Measurements from ENCODE around the gene OR10A2. TPM values are rescaled to one million over a fixed set of nuclear protein-coding genes. Genes with fewer than 3 reads are reported as not detected.

OR10A2 gene
- total and polyA plus RNA-seq, 10 of the 15 experiments (the other 5 are each of a cell fraction or from before 2014, with no cell fraction given) = 0.04 to 0.06 TPM; not detected in 8

DNA sequence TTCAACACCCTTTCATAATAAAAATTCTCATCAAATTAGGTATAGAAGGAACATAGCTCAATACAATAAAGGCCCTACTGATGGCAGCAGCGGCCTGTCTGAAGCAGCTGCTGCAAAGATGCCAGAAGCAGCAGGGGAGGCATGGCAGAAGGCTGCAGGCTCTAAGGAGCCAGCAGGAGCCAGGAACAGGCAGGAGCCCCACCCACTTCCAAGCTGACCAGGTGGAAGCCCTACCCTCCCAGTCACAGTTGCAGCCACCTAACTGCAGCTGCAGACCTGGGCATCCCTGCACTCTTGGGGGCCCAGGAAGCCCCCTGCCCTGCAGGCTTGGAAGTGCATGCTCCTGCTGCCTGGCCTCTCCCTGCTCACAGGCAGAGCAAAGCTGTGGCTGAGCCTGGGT, 45.2 kb upstream of the OR10A2 start (continued):
- TF ChIP-seq, protein P1, sequence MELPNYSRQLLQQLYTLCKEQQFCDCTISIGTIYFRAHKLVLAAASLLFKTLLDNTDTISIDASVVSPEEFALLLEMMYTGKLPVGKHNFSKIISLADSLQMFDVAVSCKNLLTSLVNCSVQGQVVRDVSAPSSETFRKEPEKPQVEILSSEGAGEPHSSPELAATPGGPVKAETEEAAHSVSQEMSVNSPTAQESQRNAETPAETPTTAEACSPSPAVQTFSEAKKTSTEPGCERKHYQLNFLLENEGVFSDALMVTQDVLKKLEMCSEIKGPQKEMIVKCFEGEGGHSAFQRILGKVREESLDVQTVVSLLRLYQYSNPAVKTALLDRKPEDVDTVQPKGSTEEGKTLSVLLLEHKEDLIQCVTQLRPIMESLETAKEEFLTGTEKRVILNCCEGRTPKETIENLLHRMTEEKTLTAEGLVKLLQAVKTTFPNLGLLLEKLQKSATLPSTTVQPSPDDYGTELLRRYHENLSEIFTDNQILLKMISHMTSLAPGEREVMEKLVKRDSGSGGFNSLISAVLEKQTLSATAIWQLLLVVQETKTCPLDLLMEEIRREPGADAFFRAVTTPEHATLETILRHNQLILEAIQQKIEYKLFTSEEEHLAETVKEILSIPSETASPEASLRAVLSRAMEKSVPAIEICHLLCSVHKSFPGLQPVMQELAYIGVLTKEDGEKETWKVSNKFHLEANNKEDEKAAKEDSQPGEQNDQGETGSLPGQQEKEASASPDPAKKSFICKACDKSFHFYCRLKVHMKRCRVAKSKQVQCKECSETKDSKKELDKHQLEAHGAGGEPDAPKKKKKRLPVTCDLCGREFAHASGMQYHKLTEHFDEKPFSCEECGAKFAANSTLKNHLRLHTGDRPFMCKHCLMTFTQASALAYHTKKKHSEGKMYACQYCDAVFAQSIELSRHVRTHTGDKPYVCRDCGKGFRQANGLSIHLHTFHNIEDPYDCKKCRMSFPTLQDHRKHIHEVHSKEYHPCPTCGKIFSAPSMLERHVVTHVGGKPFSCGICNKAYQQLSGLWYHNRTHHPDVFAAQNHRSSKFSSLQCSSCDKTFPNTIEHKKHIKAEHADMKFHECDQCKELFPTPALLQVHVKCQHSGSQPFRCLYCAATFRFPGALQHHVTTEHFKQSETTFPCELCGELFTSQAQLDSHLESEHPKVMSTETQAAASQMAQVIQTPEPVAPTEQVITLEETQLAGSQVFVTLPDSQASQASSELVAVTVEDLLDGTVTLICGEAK (IDR thresholded peaks at IDR 0.05; ENCODE audit: borderline replicate concordance) = no peak
- TF ChIP-seq, protein P2, sequence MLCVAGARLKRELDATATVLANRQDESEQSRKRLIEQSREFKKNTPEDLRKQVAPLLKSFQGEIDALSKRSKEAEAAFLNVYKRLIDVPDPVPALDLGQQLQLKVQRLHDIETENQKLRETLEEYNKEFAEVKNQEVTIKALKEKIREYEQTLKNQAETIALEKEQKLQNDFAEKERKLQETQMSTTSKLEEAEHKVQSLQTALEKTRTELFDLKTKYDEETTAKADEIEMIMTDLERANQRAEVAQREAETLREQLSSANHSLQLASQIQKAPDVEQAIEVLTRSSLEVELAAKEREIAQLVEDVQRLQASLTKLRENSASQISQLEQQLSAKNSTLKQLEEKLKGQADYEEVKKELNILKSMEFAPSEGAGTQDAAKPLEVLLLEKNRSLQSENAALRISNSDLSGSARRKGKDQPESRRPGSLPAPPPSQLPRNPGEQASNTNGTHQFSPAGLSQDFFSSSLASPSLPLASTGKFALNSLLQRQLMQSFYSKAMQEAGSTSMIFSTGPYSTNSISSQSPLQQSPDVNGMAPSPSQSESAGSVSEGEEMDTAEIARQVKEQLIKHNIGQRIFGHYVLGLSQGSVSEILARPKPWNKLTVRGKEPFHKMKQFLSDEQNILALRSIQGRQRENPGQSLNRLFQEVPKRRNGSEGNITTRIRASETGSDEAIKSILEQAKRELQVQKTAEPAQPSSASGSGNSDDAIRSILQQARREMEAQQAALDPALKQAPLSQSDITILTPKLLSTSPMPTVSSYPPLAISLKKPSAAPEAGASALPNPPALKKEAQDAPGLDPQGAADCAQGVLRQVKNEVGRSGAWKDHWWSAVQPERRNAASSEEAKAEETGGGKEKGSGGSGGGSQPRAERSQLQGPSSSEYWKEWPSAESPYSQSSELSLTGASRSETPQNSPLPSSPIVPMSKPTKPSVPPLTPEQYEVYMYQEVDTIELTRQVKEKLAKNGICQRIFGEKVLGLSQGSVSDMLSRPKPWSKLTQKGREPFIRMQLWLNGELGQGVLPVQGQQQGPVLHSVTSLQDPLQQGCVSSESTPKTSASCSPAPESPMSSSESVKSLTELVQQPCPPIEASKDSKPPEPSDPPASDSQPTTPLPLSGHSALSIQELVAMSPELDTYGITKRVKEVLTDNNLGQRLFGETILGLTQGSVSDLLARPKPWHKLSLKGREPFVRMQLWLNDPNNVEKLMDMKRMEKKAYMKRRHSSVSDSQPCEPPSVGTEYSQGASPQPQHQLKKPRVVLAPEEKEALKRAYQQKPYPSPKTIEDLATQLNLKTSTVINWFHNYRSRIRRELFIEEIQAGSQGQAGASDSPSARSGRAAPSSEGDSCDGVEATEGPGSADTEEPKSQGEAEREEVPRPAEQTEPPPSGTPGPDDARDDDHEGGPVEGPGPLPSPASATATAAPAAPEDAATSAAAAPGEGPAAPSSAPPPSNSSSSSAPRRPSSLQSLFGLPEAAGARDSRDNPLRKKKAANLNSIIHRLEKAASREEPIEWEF (IDR thresholded peaks at IDR 0.05; ENCODE audit: insufficient replicate concordance, low read depth, low read length) = no peak
- TF ChIP-seq, protein P3, sequence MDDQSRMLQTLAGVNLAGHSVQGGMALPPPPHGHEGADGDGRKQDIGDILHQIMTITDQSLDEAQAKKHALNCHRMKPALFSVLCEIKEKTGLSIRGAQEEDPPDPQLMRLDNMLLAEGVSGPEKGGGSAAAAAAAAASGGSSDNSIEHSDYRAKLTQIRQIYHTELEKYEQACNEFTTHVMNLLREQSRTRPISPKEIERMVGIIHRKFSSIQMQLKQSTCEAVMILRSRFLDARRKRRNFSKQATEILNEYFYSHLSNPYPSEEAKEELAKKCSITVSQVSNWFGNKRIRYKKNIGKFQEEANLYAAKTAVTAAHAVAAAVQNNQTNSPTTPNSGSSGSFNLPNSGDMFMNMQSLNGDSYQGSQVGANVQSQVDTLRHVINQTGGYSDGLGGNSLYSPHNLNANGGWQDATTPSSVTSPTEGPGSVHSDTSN (IDR thresholded peaks at IDR 0.05; ENCODE audit: insufficient replicate concordance, low read depth, low read length) = no peak
- TF ChIP-seq SIX5 (IDR thresholded peaks at IDR 0.05; ENCODE audit: low read depth, low read length, severe bottlenecking) = no peak
- TF ChIP-seq, protein P4, sequence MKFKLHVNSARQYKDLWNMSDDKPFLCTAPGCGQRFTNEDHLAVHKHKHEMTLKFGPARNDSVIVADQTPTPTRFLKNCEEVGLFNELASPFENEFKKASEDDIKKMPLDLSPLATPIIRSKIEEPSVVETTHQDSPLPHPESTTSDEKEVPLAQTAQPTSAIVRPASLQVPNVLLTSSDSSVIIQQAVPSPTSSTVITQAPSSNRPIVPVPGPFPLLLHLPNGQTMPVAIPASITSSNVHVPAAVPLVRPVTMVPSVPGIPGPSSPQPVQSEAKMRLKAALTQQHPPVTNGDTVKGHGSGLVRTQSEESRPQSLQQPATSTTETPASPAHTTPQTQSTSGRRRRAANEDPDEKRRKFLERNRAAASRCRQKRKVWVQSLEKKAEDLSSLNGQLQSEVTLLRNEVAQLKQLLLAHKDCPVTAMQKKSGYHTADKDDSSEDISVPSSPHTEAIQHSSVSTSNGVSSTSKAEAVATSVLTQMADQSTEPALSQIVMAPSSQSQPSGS (IDR thresholded peaks at IDR 0.05; ENCODE audit: low read length) = no peak
- TF ChIP-seq RCOR1 (conservative IDR thresholded peaks at IDR 0.05; ENCODE audit: low read depth, low read length) = no peak
- TF ChIP-seq PAX8 (IDR thresholded peaks at IDR 0.05) = no peak
